ENCODE measurements around the gene TIMM9.

TIMM9 gene

GRCh38 chr14:58465421-58465820 is 38.1 kb upstream of the TIMM9 start:
- TF ChIP-seq, protein P1, sequence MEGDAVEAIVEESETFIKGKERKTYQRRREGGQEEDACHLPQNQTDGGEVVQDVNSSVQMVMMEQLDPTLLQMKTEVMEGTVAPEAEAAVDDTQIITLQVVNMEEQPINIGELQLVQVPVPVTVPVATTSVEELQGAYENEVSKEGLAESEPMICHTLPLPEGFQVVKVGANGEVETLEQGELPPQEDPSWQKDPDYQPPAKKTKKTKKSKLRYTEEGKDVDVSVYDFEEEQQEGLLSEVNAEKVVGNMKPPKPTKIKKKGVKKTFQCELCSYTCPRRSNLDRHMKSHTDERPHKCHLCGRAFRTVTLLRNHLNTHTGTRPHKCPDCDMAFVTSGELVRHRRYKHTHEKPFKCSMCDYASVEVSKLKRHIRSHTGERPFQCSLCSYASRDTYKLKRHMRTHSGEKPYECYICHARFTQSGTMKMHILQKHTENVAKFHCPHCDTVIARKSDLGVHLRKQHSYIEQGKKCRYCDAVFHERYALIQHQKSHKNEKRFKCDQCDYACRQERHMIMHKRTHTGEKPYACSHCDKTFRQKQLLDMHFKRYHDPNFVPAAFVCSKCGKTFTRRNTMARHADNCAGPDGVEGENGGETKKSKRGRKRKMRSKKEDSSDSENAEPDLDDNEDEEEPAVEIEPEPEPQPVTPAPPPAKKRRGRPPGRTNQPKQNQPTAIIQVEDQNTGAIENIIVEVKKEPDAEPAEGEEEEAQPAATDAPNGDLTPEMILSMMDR (IDR thresholded peaks at IDR 0.05; ENCODE audit: insufficient read depth, low read length, poor library complexity, severe bottlenecking), result no peak
- Histone ChIP-seq H3K4me3 (replicated peaks; ENCODE audit: low read depth, low read length) (no peak overlapping the region), H3K27me3 (replicated peaks; ENCODE audit: control insufficient read depth, insufficient read depth, low read length) (no peaks in the 10 kb centered on the region), H3K36me3 (ENCODE audit: control insufficient read depth, insufficient read depth, low read length) (no peaks in the 10 kb centered on the region; the same call in none of the 2 replicates)
- no peak for DNase-seq (ENCODE audit: extremely low read depth, insufficient read length)

DNA sequence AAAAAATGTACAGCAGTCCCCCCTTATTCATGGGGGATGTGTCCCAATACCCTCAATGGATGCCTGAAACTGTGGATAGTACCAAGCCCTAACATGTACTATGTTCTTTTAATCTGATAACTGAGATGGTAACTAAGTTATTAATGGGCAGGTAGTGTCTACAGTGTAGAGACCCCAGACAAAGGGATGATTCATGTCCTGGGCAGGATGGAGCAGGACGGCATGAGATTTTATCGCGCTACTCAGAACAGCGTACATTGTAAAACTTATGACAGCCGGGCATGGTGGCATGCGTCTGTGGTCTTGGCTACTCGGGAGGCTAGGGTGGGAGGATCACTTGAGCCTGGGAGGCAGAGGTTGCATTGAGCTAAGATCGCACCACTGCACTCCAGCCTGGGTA is 37.3 kb upstream of the TIMM9 start:
- TF ChIP-seq, protein P1 (IDR thresholded peaks at IDR 0.05; ENCODE audit: insufficient read depth, low read length, poor library complexity, severe bottlenecking), result no peak

DNA sequence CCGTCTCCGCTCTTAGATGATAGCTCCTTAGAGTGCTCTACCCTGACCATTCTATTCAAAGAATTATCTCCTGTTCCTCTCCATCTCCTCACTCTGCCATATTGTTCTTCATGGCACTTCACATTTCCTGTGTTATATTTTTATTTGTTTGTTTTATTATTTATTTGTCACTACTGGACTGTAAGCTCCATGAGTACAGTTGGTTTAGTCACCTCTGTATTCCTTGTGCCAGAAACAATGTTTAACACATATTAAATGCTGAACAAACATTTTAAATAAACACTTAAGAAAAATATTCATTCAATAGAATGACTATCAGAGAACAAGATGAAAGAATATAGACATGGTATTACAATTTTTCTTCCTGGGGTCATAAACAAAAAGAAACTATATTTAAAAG is 35.8 kb upstream of the TIMM9 start:
- TF ChIP-seq, protein P1 (IDR thresholded peaks at IDR 0.05; ENCODE audit: insufficient read depth, low read length, poor library complexity, severe bottlenecking), result no peak
- no peaks in the 10 kb centered on the region; the same call in none of the 2 replicates for H3K36me3 ChIP-seq (ENCODE audit: control insufficient read depth, insufficient read depth, low read length)

More for the DNA sequence above, 37.3 kb upstream of the TIMM9 start:
- Histone ChIP-seq H3K4me3 (replicated peaks; ENCODE audit: low read depth, low read length) (no peak overlapping the region), H3K36me3 (ENCODE audit: control insufficient read depth, insufficient read depth, low read length) (no peaks in the 10 kb centered on the region; the same call in none of the 2 replicates), H3K27me3 (replicated peaks; ENCODE audit: control insufficient read depth, insufficient read depth, low read length) (no peaks in the 10 kb centered on the region)
- no peak for DNase-seq (ENCODE audit: extremely low read depth, insufficient read length)

DNA sequence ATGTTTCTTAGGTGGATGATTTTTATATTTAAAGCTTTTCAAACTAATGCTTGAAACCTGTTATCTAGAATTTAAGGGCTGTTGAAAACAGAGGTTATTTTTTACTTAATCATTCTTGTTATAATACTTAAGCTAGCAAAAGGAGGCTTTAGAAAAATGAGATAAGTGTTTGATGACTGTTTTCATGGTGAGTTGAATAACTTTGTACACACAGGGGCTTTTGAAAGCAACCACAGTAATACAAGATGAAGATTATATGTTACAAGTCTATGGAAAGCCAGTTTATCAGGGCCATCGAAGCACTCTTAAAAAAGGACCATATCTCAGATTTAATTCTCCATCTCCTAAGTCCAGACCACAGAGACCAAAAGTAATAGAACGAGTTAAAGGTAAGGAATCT is 33.4 kb upstream of the TIMM9 start:
- Histone ChIP-seq H3K27me3 (replicated peaks; ENCODE audit: control insufficient read depth, insufficient read depth, low read length) (no peaks in the 10 kb centered on the region), H3K4me3 (replicated peaks; ENCODE audit: low read depth, low read length) (no peak overlapping the region), H3K36me3 (ENCODE audit: control insufficient read depth, insufficient read depth, low read length) (no peaks in the 10 kb centered on the region; the same call in none of the 2 replicates)
- TF ChIP-seq, protein P1 (IDR thresholded peaks at IDR 0.05; ENCODE audit: insufficient read depth, low read length, poor library complexity, severe bottlenecking), result no peak
- no peak for DNase-seq (ENCODE audit: extremely low read depth, insufficient read length)

More for the DNA sequence above, 35.8 kb upstream of the TIMM9 start:
- no peak for DNase-seq (ENCODE audit: extremely low read depth, insufficient read length)
- Histone ChIP-seq H3K4me3 (replicated peaks; ENCODE audit: low read depth, low read length) (no peak overlapping the region), H3K27me3 (replicated peaks; ENCODE audit: control insufficient read depth, insufficient read depth, low read length) (no peaks in the 10 kb centered on the region)

DNA sequence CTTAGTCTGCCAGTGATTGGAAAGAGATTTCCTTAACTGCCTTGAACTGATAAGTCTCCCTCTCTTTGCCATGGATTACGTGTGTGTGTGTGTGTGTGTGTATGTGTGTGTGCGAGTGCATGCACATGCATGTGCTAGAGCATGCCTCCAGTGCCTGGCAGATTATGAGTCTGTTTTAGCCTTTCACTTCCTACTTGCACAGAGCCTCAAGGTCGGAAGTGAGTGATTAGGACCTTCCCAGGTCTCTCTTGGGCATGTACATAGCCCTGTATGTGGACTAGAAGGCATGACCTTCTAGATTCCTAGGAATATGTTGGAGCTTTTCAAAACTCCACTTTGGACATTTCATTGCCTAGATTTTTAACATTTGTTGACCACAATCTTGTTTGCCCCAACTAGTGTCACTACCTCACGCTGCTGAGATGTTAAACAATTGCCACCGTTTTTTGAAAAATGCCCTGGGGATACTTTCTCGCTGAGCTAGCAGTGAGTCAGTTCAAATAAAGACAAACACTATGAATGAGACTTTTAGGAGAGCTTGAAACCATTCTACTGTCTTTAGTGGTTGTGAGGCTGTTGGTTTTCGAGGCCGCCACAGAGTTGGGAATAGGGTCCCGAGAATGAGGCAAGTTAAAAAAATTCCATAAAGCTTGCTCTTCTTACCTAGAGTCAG is 28.4 kb upstream of the TIMM9 start:
- TF ChIP-seq, protein P1 (IDR thresholded peaks at IDR 0.05; ENCODE audit: insufficient read depth, low read length, poor library complexity, severe bottlenecking), result no peak
- H3K27me3 ChIP-seq (replicated peaks; ENCODE audit: control insufficient read depth, insufficient read depth, low read length), result no peaks in the 10 kb centered on the region
- H3K4me3 ChIP-seq (replicated peaks; ENCODE audit: low read depth, low read length), result no peak overlapping the region
- no peaks in the 10 kb centered on the region for H3K36me3 ChIP-seq (ENCODE audit: control insufficient read depth, insufficient read depth, low read length)
- no peak for DNase-seq (ENCODE audit: extremely low read depth, insufficient read length)

Measured in GM06990 (cell line).